Tibial nerve (tissue), 4 donors: ENCODE measurements around the gene PTGIR.

Experiments
- CTCF ChIP-seq, 5 experiments: fragments of 200-600 bp in 3 of 5; fragments of 450-650 bp in 2 of 5; sonication (generic) in 3 of 5; IDR thresholded peaks; one replicate each; pipeline ENCODE4 v1.5.1; 2016 to 2019; ENCODE audit warnings: antibody characterized with exemption in 5 of 5, mild to moderate bottlenecking in 3 of 5, moderate library complexity in 2 of 5
- EP300 ChIP-seq, 2 donors: sonication (generic); formaldehyde crosslinking; IDR thresholded peaks; one replicate each; pipeline ENCODE4 v1.6.1; 2017; ENCODE audit warnings: antibody characterized with exemption in 2 of 2, mild to moderate bottlenecking in 1 of 2
- POLR2A ChIP-seq, 2 donors: fragments of 450-650 bp; IDR thresholded peaks; one replicate each; pipeline ENCODE4 v1.6.1; 2017; ENCODE audit warnings: antibody characterized with exemption in 2 of 2, mild to moderate bottlenecking in 2 of 2, moderate library complexity in 2 of 2

- TF ChIP-seq EP300 (IDR thresholded peaks at IDR 0.05) (no peak), CTCF (IDR thresholded peaks at IDR 0.05) (no peak), POLR2A (IDR thresholded peaks at IDR 0.05) (no peak)
Measured at GRCh38 chr19:46640656-46641055, 15.8 kb upstream of the PTGIR start.
